Activated T-helper 9 cell treated with anti-CD3 and anti-CD28 coated beads, Interleukin-2, amount 50 U/mL, for 16 hours (primary cell): ENCODE data around the gene PRDM16.

Experiments used
- DNase-seq: peaks from one replicate; pipeline ENCODE4 v3.0.0-alpha.2; 2020; ENCODE audit warnings: low read depth

Gene PRDM16

DNA sequence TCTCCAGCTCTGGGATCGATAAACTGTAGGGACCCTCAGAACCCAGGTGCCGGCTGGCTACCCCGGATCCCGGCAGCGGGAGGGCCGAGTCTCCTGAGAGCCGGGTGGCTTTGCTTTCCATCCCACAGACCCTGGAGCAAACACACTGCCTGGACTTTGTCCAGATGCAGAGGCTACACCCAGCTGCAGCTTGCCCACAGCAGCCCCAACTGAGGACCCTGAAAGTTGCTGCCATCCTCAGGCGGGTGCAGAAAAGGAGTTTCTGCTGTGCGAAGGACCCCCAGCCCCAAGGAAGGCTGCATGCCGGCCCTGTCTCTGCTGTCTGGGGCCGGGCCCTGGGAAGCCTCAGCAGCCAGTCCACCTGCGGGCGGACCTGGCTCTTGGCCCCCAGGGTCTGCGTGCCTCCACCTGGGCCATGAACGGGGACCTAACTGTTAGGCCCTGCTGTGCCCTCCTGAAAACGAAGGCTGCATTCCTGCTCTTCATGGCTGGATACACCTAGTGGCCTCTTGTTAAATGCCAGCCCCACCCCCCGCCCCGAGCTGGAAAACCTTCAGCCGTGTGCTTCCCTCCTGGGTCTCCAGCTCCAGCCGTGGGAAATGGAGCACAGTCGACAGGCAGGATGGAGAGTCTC is 287.9 kb downstream of the PRDM16 start:
- no peak for DNase-seq

GRCh38 chr1:3357526-3358297 is 288.7 kb downstream of the PRDM16 start:
- DNase-seq = no peak

- no peak for DNase-seq
These were observed 290.3 kb downstream of the PRDM16 start for GRCh38 chr1:3359351-3359750.

- no peak for DNase-seq
These were observed 290.9 kb downstream of the PRDM16 start for GRCh38 chr1:3359756-3360440.

- no peak for DNase-seq
These were observed 291.7 kb downstream of the PRDM16 start for GRCh38 chr1:3360646-3361257.

GRCh38 chr1:3363023-3363422 is 294.0 kb downstream of the PRDM16 start:
- DNase-seq = no peak

DNA sequence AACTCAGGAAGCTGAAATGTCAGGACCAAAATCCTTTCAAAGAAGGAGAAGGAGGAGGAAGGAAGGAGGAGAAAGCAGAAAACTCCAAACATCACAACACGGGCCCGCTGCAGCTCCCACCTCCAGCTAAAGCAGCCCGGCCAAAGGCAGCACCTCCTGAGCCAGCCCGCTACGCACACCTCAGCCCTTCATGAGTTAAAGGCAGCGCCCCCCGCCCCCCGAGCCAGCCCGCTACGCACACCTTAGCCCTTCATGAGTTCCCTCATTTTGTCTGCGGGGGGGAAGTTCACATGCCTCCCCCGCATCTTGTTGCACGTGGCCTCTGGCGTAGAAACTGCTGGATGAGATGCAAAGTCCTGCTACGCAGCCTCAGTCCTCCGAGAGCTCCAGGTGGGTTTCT is 294.8 kb downstream of the PRDM16 start:
- DNase-seq = no peak

DNA sequence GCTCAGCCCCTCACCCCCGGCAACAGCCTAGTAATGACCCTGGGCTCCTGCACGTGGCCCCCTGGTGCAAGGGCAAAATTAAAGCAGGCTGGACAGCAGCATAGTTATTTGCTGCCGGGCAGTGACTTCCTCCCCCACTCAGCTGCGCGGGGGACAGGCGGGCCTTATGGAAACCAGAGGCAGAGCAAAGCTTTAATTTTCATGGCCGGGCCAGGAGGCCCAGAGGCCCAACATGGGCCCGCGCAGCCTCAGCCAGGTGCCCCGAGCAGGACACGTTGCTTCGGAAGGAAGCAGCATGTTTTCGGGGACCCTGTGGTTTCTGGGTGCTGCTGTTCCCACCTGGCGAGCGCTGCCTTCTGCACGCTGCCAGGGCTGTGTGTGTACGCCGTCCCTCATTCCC is 295.5 kb downstream of the PRDM16 start:
- no peak for DNase-seq

- DNase-seq = no peak
These were observed 296.0 kb downstream of the PRDM16 start for GRCh38 chr1:3364983-3365382.

DNA sequence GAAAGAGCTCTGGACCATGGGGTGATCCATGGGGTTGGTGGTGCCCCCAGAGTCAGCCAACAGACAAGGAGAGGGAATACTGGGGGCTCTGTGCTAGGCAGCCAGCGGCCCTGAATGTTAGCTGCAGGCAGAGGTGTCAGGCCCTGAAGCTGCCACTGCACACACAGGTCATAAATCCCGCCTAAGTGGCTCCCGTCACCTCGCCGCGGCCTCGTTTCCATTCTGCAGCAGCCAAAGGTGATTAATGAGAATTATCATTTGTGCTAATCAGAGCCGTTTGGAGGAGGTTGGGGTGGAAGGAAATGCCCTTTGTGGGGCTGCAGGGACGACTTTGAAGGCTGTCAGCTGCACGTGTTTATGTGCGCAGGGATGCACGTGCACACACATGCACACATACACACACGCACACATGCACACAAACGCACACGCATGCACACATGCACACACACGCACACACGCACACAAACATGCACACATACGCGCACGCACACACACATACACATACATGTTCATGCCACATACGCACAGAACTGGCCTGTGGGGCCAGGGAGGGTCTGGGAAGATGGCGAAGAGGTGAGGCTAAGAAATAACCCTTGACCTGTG is 296.6 kb downstream of the PRDM16 start:
- no peak for DNase-seq

GRCh38 chr1:3366126-3367051 is 297.4 kb downstream of the PRDM16 start:
- DNase-seq = no peak

DNA sequence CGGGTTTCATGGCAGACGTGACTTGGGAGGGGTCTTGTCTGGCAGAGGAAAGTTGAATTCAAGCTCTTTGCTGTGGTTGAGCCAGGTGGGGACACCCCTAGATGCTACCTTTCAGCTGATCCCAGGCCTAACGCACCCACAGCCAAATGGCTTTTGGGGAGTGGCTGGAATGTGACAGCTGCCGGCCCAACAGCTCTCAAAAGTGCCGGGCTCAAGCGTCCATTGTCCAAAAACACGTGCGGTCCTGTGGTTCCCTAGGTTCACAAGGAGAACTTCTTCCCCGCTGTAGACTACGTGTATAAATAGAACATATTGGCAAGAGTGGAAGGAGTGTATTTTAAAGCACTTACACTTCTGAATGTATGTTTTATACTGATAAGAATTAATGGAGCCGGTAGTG is 298.4 kb downstream of the PRDM16 start:
- DNase-seq = no peak

GRCh38 chr1:3368059-3368458 is 299.1 kb downstream of the PRDM16 start:
- no peak for DNase-seq

DNA sequence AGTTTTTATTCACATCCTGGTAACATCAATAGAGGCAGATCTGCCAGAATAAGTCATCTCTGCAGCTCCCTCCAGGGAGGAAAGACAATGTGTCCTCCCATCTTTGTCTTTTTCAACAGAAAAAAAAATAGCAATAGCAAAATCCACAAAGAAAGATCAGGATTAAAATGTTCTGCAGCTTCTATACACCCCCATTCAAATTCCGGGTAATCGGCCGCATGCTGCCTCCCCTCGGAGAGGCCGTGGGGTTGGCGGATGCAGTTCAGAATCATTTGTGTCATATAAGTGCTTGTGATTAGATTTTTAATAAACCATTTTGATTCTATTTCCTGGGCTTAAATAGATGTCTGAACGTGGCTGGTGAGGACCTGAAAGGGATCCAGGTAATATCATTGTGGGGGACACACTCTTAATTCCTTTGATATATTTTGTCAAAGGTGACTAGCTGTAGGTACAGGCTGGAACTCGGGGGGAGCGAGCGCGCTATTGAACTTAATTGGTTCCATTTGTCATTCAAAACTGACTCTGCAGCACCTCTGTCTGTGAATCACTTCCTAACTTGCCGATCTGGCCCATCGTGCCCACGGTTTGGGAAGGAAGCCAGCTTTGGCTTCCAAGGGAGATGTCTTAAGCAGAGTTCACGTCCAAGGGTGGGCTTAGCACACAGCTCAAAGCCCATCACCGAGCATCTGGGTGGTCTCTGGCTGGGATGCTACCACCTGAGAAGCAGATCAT is 299.9 kb downstream of the PRDM16 start:
- no peak for DNase-seq

- no peak for DNase-seq
These were observed 300.6 kb downstream of the PRDM16 start for GRCh38 chr1:3369446-3370076.

DNA sequence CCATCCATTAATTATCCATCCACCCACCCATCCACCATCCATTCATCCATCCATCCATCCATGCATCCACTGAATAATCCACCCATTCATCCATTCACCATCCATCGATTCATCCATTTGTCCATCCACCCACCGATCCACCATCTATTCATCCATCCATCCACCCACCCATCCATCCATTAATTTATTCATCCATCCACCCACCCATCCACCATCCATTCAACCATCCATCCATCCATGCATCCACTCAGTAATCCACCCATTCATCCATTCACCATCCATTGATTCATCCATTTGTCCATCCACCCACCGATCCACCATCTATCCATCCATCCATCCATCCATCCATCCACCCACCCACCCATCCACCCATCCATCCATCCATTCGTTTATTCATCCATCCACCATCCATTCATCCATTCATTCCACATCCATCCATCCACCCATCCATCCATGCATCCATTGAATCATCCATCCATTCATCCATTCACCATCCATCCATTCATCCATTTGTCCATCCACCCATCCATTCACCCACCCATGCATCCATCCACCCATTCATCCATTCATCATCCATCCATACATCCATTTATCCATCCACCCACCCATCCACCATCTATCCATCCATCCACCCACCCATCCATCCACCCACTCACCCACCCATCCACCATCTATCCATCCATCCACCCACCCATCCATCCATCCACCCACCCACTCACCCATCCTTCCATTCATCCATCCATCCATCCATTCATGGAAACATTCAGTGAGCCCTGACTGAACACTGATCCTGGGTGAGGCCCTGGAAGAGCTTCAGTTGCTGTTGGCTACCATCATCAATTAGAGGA is 302.1 kb downstream of the PRDM16 start:
- no peak for DNase-seq

- DNase-seq = no peak
These were observed 303.3 kb downstream of the PRDM16 start for GRCh38 chr1:3372317-3372716.

GRCh38 chr1:3373175-3373574 is 304.2 kb downstream of the PRDM16 start:
- DNase-seq = no peak
